Amygdala (tissue), 56 donors: Measurements from ENCODE around the gene APC2.
"Not testable (repeated sequence)": the region's sequence is repeated elsewhere in the genome, so short reads cannot be mapped to it uniquely, and the experiment has no call there.

Experiments
- DNase-seq, 56 donors: peaks; one replicate each; lab custom pipeline; 2025; lab: John Stamatoyannopoulos, UW

Gene APC2

GRCh38 chr19:1505991-1506881 is 56.3 kb downstream of the APC2 start:
- no peak for DNase-seq

- DNase-seq, result peak in 1 of 56 donors; percentile 27
Observed at GRCh38 chr19:1507192-1507660, 57.3 kb downstream of the APC2 start.

- DNase-seq, result peak; percentile 39 to 98 (median 90)
Observed at GRCh38 chr19:1507763-1508506, 58.0 kb downstream of the APC2 start.

DNA sequence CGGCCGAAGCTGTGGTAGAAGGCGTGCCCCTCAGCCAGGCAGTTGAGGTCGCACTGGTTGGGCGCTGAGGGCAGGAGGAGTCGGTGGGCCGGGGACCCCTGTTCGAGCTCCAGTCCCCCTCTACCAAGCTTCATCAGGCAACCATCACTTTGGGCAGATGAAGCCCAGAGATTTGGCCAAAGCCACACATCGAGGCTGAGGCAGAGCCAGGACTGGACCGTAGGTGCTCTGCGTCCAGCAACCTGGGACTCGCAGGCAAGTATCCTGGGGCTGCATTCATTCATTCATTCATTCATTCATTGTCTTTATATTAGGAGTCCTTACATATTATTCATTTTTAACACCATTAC is 58.6 kb downstream of the APC2 start:
- DNase-seq, result no peak

DNA sequence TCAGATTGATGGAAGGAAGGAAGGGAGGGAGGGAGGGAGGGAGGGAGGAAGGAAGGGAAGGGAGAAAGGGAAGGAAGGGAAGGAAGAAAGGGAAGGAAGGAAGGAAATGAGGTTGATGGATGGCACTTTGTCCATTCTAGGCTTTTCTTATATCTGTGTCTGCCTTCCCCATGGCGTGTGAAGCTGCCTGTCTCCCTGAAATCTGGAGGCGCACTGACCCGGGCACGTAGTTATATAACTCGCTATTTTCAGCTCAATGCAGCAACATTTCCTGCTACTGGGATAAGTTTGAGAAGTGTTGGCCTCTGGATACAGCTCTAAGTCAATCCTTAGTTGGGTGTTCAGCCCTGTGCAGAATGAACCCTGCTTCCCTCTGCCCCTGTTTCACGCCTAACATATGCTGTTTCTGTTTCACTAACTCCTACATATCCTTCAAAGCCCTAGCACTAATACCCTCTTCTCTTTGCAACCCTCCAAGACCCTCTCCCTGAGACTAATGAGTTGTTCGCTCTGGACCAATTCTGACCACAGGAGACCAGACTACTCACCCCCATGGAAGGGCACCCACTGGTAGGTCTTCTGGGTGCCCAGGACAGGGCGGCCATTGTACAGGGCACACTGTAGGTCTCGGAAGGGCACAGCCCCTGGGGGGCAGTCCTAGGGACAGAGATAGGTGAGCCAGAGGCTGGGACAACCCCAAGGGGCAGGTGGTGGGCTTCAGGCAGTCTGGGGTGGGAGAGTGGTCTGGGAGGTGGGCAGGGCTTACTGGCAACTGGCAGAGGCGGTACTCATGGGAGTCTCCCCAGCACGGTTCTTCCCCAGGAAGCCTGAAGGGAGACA is 59.9 kb downstream of the APC2 start:
- DNase-seq, result no peak

- DNase-seq, result no peak
Observed at GRCh38 chr19:1510442-1510806, 60.5 kb downstream of the APC2 start.

DNA sequence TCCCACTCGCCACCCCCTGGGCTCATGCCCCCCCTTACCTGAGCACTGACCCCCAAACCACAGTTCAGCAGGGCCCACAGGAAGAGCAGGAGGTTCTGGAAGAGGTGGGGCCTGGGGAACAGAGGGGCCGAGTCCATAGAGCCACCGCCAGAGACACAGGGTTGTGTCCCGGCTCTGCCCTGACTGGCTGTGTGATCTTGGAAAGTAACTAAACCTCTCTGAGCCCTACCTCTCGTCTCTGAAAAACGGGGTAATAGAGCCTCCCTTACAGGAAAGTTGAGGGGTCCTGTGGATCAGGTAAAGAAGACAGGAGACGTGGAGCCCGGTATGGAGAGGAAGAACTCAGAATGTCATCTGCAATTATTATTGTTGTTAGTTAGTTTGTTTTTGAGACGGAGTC is 60.9 kb downstream of the APC2 start:
- DNase-seq, result no peak

GRCh38 chr19:1511318-1512317 is 61.7 kb downstream of the APC2 start:
- no peak for DNase-seq

DNA sequence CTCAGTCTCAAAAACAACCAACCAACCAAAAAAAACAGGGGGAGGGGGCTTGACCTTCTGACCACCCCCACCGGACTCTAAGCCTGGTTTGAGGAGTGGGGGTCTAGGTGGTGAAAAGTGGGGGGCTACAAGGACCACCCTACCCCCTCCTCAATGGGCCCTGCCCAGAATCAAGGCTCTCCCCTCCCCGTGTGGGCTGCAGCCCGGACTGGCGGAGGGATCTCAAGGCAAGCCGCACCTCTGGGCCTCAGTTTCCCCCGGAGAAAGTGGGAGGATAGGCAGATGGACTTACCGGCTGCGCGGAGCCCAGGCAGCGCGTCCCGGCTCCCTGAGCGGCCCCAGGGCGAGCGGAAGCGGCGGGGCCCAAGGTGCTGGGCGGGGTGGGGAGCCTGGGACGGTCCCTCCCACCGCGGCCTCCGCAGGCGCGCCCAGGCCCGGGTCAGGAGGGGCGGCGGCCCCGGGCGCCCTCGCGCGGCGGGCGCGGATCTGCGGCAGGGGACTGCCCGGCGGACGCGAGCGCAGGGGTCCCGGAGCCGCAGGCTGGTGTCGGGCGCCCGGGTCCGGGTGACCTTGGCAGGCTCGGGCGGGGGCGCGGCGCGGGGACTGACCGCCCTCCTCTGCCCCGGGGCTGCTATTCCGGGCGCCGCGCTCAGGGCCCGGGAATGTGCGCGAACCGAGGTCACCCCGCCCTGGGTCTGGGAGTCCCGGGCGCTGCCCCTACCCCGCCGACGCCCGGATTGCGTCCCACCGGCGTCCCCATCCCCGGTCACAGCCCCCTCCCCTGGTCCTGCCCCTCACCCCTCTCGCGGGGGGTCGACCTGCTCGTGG is 63.0 kb downstream of the APC2 start, which contains the start of gene ADAMTSL5:
ADAMTSL5 (minus strand) TSS at position 349 of the 828 bp plus-strand sequence. CDS start 2,076 bp downstream, outside the sequence.
- DNase-seq, result no peak

DNA sequence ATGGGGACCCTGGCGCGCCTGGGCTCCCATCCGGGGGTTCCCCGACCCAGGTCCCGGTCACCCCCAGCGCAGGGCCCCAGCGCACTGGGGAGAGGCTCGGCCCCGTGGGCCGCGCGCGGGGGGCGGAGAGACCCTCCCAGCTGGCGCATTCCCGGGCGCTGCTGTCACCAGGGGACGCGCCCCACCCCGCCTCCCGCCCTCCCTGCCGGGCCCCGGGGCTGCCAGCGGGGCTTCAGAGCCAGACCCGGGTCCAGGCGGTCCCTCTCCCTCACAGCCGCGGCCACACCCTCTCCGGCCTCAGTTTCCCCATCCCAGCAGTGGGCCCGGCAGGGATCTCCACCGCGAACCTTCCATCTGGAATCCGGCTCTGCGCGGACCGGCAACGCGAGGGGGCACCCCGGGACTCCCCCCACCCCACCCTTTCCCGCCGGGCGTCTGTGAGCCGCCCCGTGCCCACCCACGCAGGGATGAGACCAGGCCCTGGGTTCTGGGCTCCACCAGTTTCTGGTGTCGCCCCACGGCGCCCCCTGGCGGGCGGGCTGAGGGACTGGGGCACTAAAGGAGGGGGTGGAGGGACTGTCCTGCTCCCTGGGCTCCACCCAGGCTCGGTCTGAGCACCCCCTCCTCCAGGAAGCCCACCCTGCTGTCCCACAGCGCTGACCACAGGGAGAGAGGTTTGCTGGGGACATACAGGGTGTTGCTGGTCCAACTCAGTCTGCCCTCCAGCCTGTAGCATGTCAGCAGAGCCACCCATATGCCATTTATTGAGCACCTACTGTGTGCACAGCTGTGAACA is 63.8 kb downstream of the APC2 start:
- no peak for DNase-seq

GRCh38 chr19:1514295-1514661 is 64.4 kb downstream of the APC2 start:
- no peak for DNase-seq

DNA sequence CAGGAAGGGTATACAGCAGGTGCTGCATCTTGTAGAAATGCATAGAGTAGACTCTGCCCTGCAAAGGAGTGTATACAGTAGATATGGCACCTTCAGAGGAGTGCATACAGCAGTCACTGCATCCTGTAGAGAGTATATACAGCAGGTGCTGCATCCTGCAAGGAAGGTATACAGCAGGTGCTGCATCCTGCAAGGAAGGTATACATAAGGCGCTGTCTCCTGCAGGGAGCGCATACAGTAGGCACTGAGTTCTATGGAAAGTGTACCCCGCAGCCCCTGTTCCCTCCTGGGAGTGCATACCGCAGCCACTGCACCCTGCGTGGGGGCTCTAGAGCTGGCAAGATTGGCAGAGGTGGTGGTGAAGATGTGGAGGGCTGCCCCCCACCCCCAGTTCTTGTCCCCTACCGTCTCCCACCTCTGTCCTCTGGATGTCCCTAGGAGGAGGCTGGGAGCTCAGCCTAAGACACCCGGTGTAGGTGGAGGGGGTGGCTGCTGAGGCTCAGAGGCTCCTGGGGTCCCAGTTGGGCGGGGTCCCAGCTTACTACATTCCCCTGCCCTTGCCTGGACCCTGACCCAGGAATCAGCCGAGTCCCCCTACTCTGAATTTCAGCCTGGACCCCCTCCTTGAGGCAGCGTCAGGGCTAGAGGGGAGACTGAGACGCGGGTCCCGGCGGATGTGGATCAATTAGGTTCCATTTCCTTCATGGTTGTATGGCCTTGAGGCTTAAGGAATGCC is 65.2 kb downstream of the APC2 start:
- DNase-seq, result no peak

GRCh38 chr19:1516395-1516753 is 66.5 kb downstream of the APC2 start:
- DNase-seq, result no peak

DNA sequence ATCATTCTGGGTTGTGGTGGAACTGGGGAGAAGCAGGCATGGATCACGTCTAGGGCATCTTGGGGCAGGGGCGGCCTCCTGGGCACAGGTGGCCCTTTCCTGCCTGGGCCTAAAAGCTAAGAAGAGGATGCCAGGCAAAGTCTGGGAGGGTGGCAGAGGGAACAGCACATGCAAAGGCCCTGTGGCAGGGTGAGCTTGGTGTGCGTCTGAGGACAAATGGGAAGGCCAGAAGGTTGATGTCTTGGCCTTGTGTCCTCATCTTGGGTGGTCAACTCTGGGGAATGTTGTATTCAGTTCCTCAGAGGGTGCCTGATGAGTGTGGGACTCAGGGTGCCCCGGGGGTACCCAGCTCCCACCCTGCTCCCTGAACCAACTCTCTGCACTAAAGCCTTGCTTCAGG is 68.5 kb downstream of the APC2 start:
- DNase-seq, result no peak

GRCh38 chr19:1519802-1520201 is 69.9 kb downstream of the APC2 start:
- not testable (repeated sequence) for DNase-seq

- no peak for DNase-seq
Observed at GRCh38 chr19:1520203-1520780, 70.4 kb downstream of the APC2 start.

DNA sequence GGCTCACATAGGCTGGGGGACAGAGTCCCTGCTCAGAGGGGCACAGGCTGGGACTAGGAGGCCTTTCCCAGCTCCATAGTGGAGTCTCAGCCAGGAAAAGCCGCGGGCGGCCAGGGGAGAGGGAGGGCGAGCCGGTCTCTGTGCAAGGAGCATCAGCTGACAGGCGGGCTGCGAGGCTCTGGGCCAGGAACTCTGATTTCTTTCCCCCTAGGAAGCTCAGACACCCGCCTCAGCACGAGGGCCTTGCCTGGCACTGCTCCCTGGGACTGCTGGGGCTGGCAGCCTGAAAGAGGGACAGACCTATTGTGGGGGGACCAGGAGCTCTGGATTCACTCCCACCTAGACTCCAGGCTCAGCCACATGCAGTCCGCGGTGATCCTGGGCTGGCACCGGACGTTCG is 71.7 kb downstream of the APC2 start:
- DNase-seq, result peak in 48 of 56 donors; percentile 5 to 87 (median 53)
